D721Med (cell line): ENCODE results near the gene ANKS1B.
"Not testable (repeated sequence)": the region's sequence is repeated elsewhere in the genome, so short reads cannot be mapped to it uniquely, and the experiment has no call there.

ENCODE experiments used
- DNase-seq: peaks from one replicate; pipeline ENCODE4 v3.0.0; 2011; ENCODE audit warnings: low spot score; ENCODE audit not compliant: insufficient read length
- FAIRE-seq: peaks from 2 replicates; lab custom pipeline; 2011; peaks lifted over from hg19 to GRCh38; lab: Jason Lieb, UNC
- CTCF ChIP-seq: IDR thresholded peaks from 2 replicates; pipeline ENCODE4 v1.5.1; 2012; ENCODE audit warnings: mild to moderate bottlenecking, control low read depth; ENCODE audit not compliant: insufficient read depth; ENCODE audit errors: missing control alignments

The ANKS1B gene

GRCh38 chr12:99253068-99253467 lies 731.7 kb downstream of the ANKS1B start:
- TF ChIP-seq CTCF: peak; percentile 11
- no peak for FAIRE-seq
- DNase-seq: no peak

- FAIRE-seq (no peak), DNase-seq (no peak)
- no peak for TF ChIP-seq CTCF
Observed at GRCh38 chr12:99250091-99250490, 734.6 kb downstream of the ANKS1B start.

GRCh38 chr12:99249543-99249942 lies 735.2 kb downstream of the ANKS1B start:
- FAIRE-seq (no peak), DNase-seq (no peak)
- TF ChIP-seq CTCF: no peak

GRCh38 chr12:99237907-99238538 lies 746.7 kb downstream of the ANKS1B start:
- not testable (repeated sequence) for FAIRE-seq, DNase-seq

GRCh38 chr12:99235381-99235780 lies 749.4 kb downstream of the ANKS1B start:
- FAIRE-seq: no peak
- DNase-seq: no peak
- no peak for TF ChIP-seq CTCF

- TF ChIP-seq CTCF: no peak
- FAIRE-seq (no peak), DNase-seq (no peak)
Observed at GRCh38 chr12:99234702-99235101, 750.0 kb downstream of the ANKS1B start.

GRCh38 chr12:99232324-99232723 lies 752.4 kb downstream of the ANKS1B start:
- FAIRE-seq (no peak), DNase-seq (no peak)
- no peak for TF ChIP-seq CTCF
